ENCODE data around the gene IFRD2. TPM values are rescaled to one million over a fixed set of nuclear protein-coding genes. Genes with fewer than 3 reads are reported as not detected.

Gene IFRD2
- total and polyA plus RNA-seq, 2 of the 8 experiments (the other 6 are each of a cell fraction or from before 2014, with no cell fraction given) = 76.7 to 88.8 TPM

DNA sequence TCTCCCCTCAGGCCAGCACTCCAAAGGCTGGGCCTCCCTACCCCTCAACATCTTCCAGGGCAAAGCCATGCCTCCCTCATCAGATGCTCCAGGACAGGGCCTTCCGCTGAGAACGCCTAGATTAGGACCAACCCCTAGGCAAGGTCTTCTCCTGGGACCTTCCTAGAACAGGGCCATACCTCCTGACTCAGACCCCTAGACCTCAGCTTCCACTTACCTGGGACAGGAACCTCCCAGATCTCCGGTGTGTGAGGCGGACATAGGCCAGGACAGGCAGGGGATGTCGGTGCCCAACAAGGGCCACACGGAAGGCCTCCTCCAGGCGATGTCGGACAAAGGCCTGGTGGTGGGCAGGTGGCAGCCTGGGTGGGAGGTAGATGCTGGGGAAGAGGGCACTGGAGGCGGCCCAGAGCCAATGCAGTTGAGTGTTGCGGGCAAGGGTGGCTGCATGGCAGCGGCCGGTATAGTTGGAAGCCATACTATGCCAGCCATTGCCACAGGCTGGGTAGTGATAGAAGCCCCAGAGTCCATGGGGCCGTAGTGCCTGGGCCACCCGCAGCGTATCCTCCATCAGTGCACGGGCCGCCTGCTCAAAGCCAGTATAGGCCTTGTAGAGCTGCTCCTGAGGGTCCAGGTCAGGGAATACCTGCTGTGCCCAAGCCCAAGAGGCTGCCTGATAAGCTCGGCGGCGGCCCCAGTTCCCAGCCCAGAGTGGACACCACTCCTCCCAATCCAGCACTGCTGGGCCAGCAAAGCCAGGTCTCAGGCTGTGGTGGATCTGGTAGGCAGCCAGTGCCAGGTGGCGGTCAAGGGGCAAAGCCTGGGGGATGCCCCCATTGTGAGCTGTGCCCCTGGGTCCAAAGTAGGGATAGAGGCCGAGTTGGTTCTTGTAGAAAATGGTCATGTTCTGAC lies 2.5 kb upstream of the IFRD2 start:
- 91% methylated on average over 22 of the region's 22 CpGs; no CpG with 5 or more reads in 1 of the 2 experiments for WGBS, 2 experiments (ENCODE audit: extremely low coverage in 1 of 2, insufficient coverage in 1 of 2, insufficient read length in 1 of 2, insufficient replicate concordance in 2 of 2, low coverage in 1 of 2, low lambda C conversion rate in 2 of 2, missing lambda C conversion rate in 1 of 2)

More for the DNA sequence above, 2.5 kb upstream of the IFRD2 start:
- Histone ChIP-seq H3K56ac (replicated peaks; ENCODE audit: insufficient read length, low read depth, low read length) (no peak overlapping the region), H4K5ac (ENCODE audit: insufficient read length, low read depth, low read length) (no peak overlapping the region), H3K14ac (ENCODE audit: insufficient read length) (no peak overlapping the region), H4K91ac (replicated peaks; ENCODE audit: insufficient read length, low read length) (no peak overlapping the region), H3K4me2 (ENCODE audit: insufficient read depth in 1 of 2, low read depth in 2 of 2, low read length in 2 of 2) (no peak overlapping the region), H3K36me3 (ENCODE audit: control insufficient read depth in 2 of 4, insufficient read depth in 4 of 4, low read length in 3 of 4) (peaks cover 3 to 5% (median 4%) of the 10 kb centered on the region in 4 experiments; a peak in 6 of 8 replicates), H3K27me3 (replicated peaks in 1 of 4; ENCODE audit: control insufficient read depth in 3 of 4, extremely low read depth in 1 of 4, insufficient read depth in 3 of 4, low read length in 3 of 4) (no peaks in the 10 kb centered on the region; a peak in 1 of 7 replicates), H3K9me3 (ENCODE audit: insufficient read depth in 2 of 2, low read depth in 1 of 2, low read length in 1 of 2) (no peaks in the 10 kb centered on the region), H4K20me1 (replicated peaks in 1 of 2; ENCODE audit: control insufficient read depth in 1 of 2, insufficient read depth in 2 of 2, low read length in 2 of 2) (peaks cover 0 to 3% of the 10 kb centered on the region in 2 experiments), H2AK5ac (ENCODE audit: low read depth, low read length) (no peak overlapping the region), H2BK5ac (ENCODE audit: low read depth, low read length) (no peak overlapping the region), H4K8ac (ENCODE audit: extremely low read depth, insufficient read depth, low read length) (no peak overlapping the region), H3K27ac (ENCODE audit: low read depth, low read length) (no peak overlapping the region), H2BK15ac (ENCODE audit: low read length) (no peak overlapping the region), H3K4me1 (replicated peaks in 1 of 4; ENCODE audit: control insufficient read depth in 3 of 4, insufficient read depth in 4 of 4, low read length in 3 of 4) (peaks cover 0 to 14% (median 6%) of the 10 kb centered on the region in 4 experiments; a peak in 5 of 7 replicates), H3K23ac (ENCODE audit: insufficient read length) (no peak overlapping the region), H3K23me2 (ENCODE audit: low read depth, low read length) (peaks cover 15% of the 10 kb centered on the region), H2BK12ac (ENCODE audit: low read depth, low read length) (0 out of 2 replicates have a peak overlapping the region, but pooled peaks have one; percentile 17), H3K79me2 (ENCODE audit: control insufficient read depth in 1 of 2, insufficient read depth in 2 of 2, low read length in 2 of 2) (peaks cover 0 to 15% of the 10 kb centered on the region in 2 experiments; a peak in 3 of 4 replicates), H3K18ac (ENCODE audit: extremely low read depth, low read length) (no peak overlapping the region), H3K9ac (replicated peaks in 1 of 4; ENCODE audit: extremely low read depth in 1 of 4, low read depth in 3 of 4, low read length in 3 of 4) (no peak overlapping the region), H2AFZ (ENCODE audit: low read length) (no peak overlapping the region), H3K4me3 (ENCODE audit: extremely low read depth in 1 of 4, insufficient read depth in 2 of 4, low read depth in 3 of 4, low read length in 4 of 4) (no peak overlapping the region), H2BK120ac (replicated peaks; ENCODE audit: low read depth, low read length) (no peak overlapping the region), H2BK20ac (ENCODE audit: low read length) (no peak overlapping the region), H3K79me1 (ENCODE audit: low read depth, low read length) (peaks cover 3% of the 10 kb centered on the region; the same call in 1 of the 2 replicates), H3K4ac (replicated peaks; ENCODE audit: insufficient read length, low read depth, low read length) (no peak overlapping the region)
- CTCF ChIA-PET (ENCODE audit: partially characterized antibody) = interaction anchor here (0.5 to 3.4 kb wide), 12 partner anchors 8 to 622 kb away, joined by 3 to 16 read pairs (median 4); partner anchors contain the start of genes HYAL2 and LSMEM2
- DNase-seq (ENCODE audit: low read depth in 1 of 2, low spot score in 2 of 2) = no peak
- TF ChIP-seq TEAD4 (IDR thresholded peaks at IDR 0.05; ENCODE audit: low read depth, low read length) (no peak), BRCA1 (IDR thresholded peaks at IDR 0.05; ENCODE audit: low read depth, low read length) (no peak), SIX5 (IDR thresholded peaks at IDR 0.05; ENCODE audit: low read depth, low read length) (no peak), HDAC6 (IDR thresholded peaks at IDR 0.05; ENCODE audit: low read depth, low read length) (no peak), CBX8 (IDR thresholded peaks at IDR 0.05; ENCODE audit: borderline replicate concordance, low read depth, low read length) (no peak), SRF (IDR thresholded peaks at IDR 0.05; ENCODE audit: low read depth, low read length) (no peak), EP300 (IDR thresholded peaks at IDR 0.05; ENCODE audit: borderline replicate concordance in 1 of 2, low read depth in 2 of 2, low read length in 2 of 2) (no peak), EGR1 (IDR thresholded peaks at IDR 0.05; ENCODE audit: borderline replicate concordance, low read depth, low read length) (no peak), RBBP5 (IDR thresholded peaks at IDR 0.05; ENCODE audit: borderline replicate concordance, low read depth, low read length) (no peak), CBX5 (IDR thresholded peaks at IDR 0.05; ENCODE audit: low read depth, low read length) (no peak), TAF7 (optimal IDR thresholded peaks at IDR 0.05; ENCODE audit: borderline replicate concordance, low read depth, low read length) (no peak)
- FAIRE-seq = no peak
- POLR2A ChIA-PET (ENCODE audit: partially characterized antibody) = interaction anchor here (0.9 to 3.4 kb wide), 9 partner anchors 11 to 37 kb away, joined by 3 to 29 read pairs (median 4); partner anchors contain the start of gene HYAL2

Data from H1 (cell line).